A549 (cell line): ENCODE data around the gene TAS2R3. TPM values are rescaled to one million over a fixed set of nuclear protein-coding genes. Genes with fewer than 3 reads are reported as not detected.

Source experiments
- ATAC-seq, 2 experiments: fragments of 200-7000 bp in 1 of 2; fragments of >200 bp in 1 of 2; cut with Nextera tagmentation in 1 of 2; cut with Tn5 transposase in 1 of 2; 3 replicates each; pipeline versions ENCODE4 v1.8.0 to v1.9.1; 2018 to 2020; ENCODE audit warnings: mild to moderate bottlenecking in 1 of 2, moderate library complexity in 1 of 2
- CTCF ChIA-PET: fragments of 300-600 bp; sonication (Branson Sonifier 250); formaldehyde crosslinking; extraction: SDS; loops from one replicate; lab custom pipeline; 2021; ENCODE audit warnings: antibody characterized with exemption, inconsistent platforms; lab: Yijun Ruan, JAX
- POLR2A ChIA-PET: fragments of 350-600 bp; formaldehyde crosslinking; extraction: SDS; loops from one replicate; lab custom pipeline; 2021; ENCODE audit warnings: antibody characterized with exemption, inconsistent platforms; lab: Yijun Ruan, JAX
- DNase-seq, 2 experiments: peaks; one replicate each; pipeline versions ENCODE4 v3.0.0 to v3.0.0-alpha.2; 2011 to 2016; ENCODE audit warnings: low read depth in 1 of 2, low spot score in 1 of 2
- FAIRE-seq: peaks from 2 replicates; lab custom pipeline; 2011; peaks lifted over from hg19 to GRCh38; lab: Jason Lieb, UNC
- H3K27ac ChIP-seq, 2 experiments: fragments of >200 bp; sonication (Bioruptor Twin); formaldehyde crosslinking; 3 replicates each; pipeline ENCODE4 v1.5.1; 2016 to 2017
- H3K4me1 ChIP-seq: fragments of >200 bp; sonication (Bioruptor Twin); formaldehyde crosslinking; 3 replicates; pipeline ENCODE4 v1.6.1; 2016
- H3K4me2 ChIP-seq: fragments of >200 bp; sonication (Bioruptor Twin); formaldehyde crosslinking; 3 replicates; pipeline ENCODE4 v1.6.1; 2016
- H3K4me3 ChIP-seq: fragments of >200 bp; sonication (Bioruptor Twin); formaldehyde crosslinking; 3 replicates; pipeline ENCODE4 v1.5.1; 2016
- H3K9me3 ChIP-seq: fragments of >200 bp; sonication (Bioruptor Twin); formaldehyde crosslinking; 3 replicates; pipeline ENCODE4 v1.6.1; 2016
- CBX2 ChIP-seq: fragments of 200-600 bp; sonication (generic); IDR thresholded peaks from 2 replicates; pipeline ENCODE4 v1.6.1; 2016; ENCODE audit warnings: low read depth, mild to moderate bottlenecking, borderline replicate concordance
- CBX8 ChIP-seq: fragments of 200-600 bp; sonication (generic); IDR thresholded peaks from 2 replicates; pipeline ENCODE4 v1.6.1; 2016
- CHD2 ChIP-seq: fragments of 150-350 bp; IDR thresholded peaks from 2 replicates; pipeline ENCODE4 v1.6.1; 2014; ENCODE audit warnings: low read length; ENCODE audit not compliant: partially characterized antibody
- EHMT2 ChIP-seq: fragments of 200-600 bp; sonication (generic); IDR thresholded peaks from 2 replicates; pipeline ENCODE4 v1.6.1; 2016; ENCODE audit warnings: antibody characterized with exemption, low read depth, mild to moderate bottlenecking, moderate library complexity
- ESRRA ChIP-seq: fragments of 150-350 bp; IDR thresholded peaks from 2 replicates; pipeline ENCODE4 v1.6.1; 2014; ENCODE audit warnings: mild to moderate bottlenecking, low read length, borderline replicate concordance
- FOSB ChIP-seq: fragments of 250-450 bp; sonication (Bioruptor Pico); IDR thresholded peaks from 2 replicates; pipeline ENCODE4 v1.5.0; 2020; ENCODE audit warnings: mild to moderate bottlenecking, moderate library complexity
- FOXS1 ChIP-seq: fragments of 250-450 bp; sonication (Bioruptor Pico); IDR thresholded peaks from 2 replicates; pipeline ENCODE4 v1.5.0; 2020; ENCODE audit warnings: mild to moderate bottlenecking, moderate library complexity
- HDAC2 ChIP-seq: fragments of 200-600 bp; sonication (generic); IDR thresholded peaks from 2 replicates; pipeline ENCODE4 v1.6.1; 2016
- HOXB5 ChIP-seq: fragments of 250-450 bp; sonication (Bioruptor Pico); IDR thresholded peaks from 2 replicates; pipeline ENCODE4 v1.5.0; 2020; ENCODE audit warnings: mild to moderate bottlenecking, moderate library complexity
- JUNB ChIP-seq: fragments of >200 bp; sonication (Bioruptor Twin); formaldehyde crosslinking; IDR thresholded peaks from 2 replicates; pipeline ENCODE4 v1.6.1; 2016
- KDM5A ChIP-seq: fragments of 200-600 bp; sonication (generic); IDR thresholded peaks from 2 replicates; pipeline ENCODE4 v1.6.1; 2016; ENCODE audit warnings: antibody characterized with exemption, mild to moderate bottlenecking
- NFE2L2 ChIP-seq: fragments of 150-350 bp; conservative IDR thresholded peaks from 2 replicates; pipeline ENCODE4 v1.6.1; 2014; ENCODE audit warnings: low read length
- NPAS2 ChIP-seq: fragments of 250-450 bp; sonication (Bioruptor Pico); IDR thresholded peaks from 2 replicates; pipeline ENCODE4 v1.8.0; 2022; ENCODE audit warnings: mild to moderate bottlenecking, moderate library complexity, borderline replicate concordance
- PHF8 ChIP-seq: fragments of 200-600 bp; sonication (generic); IDR thresholded peaks from 2 replicates; pipeline ENCODE4 v1.6.1; 2016; ENCODE audit warnings: low read depth, mild to moderate bottlenecking, antibody characterized with exemption, moderate library complexity, borderline replicate concordance
- POLR2A ChIP-seq: IDR thresholded peaks from 2 replicates; pipeline ENCODE4 v1.6.1; 2012; ENCODE audit warnings: mild to moderate bottlenecking, low read length
- RFX5 ChIP-seq: fragments of 450-650 bp; IDR thresholded peaks from 2 replicates; pipeline ENCODE4 v1.7.1; 2014; ENCODE audit warnings: antibody characterized with exemption, mild to moderate bottlenecking, moderate library complexity
- RNF2 ChIP-seq: fragments of 200-600 bp; sonication (generic); IDR thresholded peaks from 2 replicates; pipeline ENCODE4 v1.6.1; 2016; ENCODE audit warnings: low read depth, mild to moderate bottlenecking, antibody characterized with exemption, moderate library complexity, borderline replicate concordance
- SMC3 ChIP-seq: fragments of >200 bp; sonication (Bioruptor Twin); formaldehyde crosslinking; IDR thresholded peaks from 3 replicates; pipeline ENCODE4 v1.6.1; 2018; ENCODE audit warnings: inconsistent platforms
- TFCP2L1 ChIP-seq: fragments of 250-450 bp; sonication (Bioruptor Pico); IDR thresholded peaks from 2 replicates; pipeline ENCODE4 v1.5.0; 2021; ENCODE audit warnings: mild to moderate bottlenecking
- TP53 ChIP-seq: fragments of 250-450 bp; sonication (Bioruptor Pico); IDR thresholded peaks from 2 replicates; pipeline ENCODE4 v1.5.0; 2021; ENCODE audit warnings: mild to moderate bottlenecking, moderate library complexity
- ZC3H11A ChIP-seq: fragments of 450-650 bp; IDR thresholded peaks from 2 replicates; pipeline ENCODE4 v1.6.1; 2014; ENCODE audit warnings: antibody characterized with exemption, mild to moderate bottlenecking
- ZFP36 ChIP-seq: fragments of 450-650 bp; IDR thresholded peaks from 2 replicates; pipeline ENCODE4 v1.6.1; 2014; ENCODE audit warnings: borderline replicate concordance; ENCODE audit not compliant: partially characterized antibody
- WGBS: methylation state at CpG from one replicate; pipeline ENCODE4 v1.1.6; 2017; ENCODE audit errors: missing lambda C conversion rate; 5-methylcytosine and 5-hydroxymethylcytosine counted together
- polyA minus RNA-seq: library from RNA; depleted of rRNA, polyadenylated mRNA; stranded (reverse); fragments of >200 nt; gene quantifications from 2 replicates; pipeline ENCODE4 v1.2.3, GENCODE V29; 2011; rRNA and poly(A)+ RNA removed
- polyA plus RNA-seq, 4 experiments: library from polyadenylated mRNA; depleted of rRNA in 3 of 4; stranded (reverse); fragments of >200 nt; fragmentation: RNase III in 1 of 4; extraction: RNeasy Plus Mini Kit Qiagen cat#74134 plus additional on column Dnase treatment in 1 of 4; gene quantifications; 2 replicates in 3 of 4; 3 replicates in 1 of 4; pipeline ENCODE4 v1.2.3, GENCODE V29; 2011 to 2017
- TF ChIP-seq, protein P1 (sequence below): fragments of 250-450 bp; sonication (Bioruptor Pico); IDR thresholded peaks from 2 replicates; pipeline ENCODE4 v1.5.0; 2020; ENCODE audit warnings: low read depth, mild to moderate bottlenecking, moderate library complexity
- TF ChIP-seq, protein P2 (sequence below): fragments of >200 bp; sonication (Bioruptor Twin); formaldehyde crosslinking; IDR thresholded peaks from 3 replicates; pipeline ENCODE4 v1.6.1; 2016
- TF ChIP-seq, protein P3 (sequence below): IDR thresholded peaks from 2 replicates; pipeline ENCODE4 v1.6.1; 2012
- TF ChIP-seq, protein P4 (sequence below): fragments of >200 bp; sonication (Bioruptor Twin); formaldehyde crosslinking; IDR thresholded peaks from 2 replicates; pipeline ENCODE4 v1.6.1; 2016

TAS2R3 gene, protein sequence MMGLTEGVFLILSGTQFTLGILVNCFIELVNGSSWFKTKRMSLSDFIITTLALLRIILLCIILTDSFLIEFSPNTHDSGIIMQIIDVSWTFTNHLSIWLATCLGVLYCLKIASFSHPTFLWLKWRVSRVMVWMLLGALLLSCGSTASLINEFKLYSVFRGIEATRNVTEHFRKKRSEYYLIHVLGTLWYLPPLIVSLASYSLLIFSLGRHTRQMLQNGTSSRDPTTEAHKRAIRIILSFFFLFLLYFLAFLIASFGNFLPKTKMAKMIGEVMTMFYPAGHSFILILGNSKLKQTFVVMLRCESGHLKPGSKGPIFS
- polyA plus RNA-seq (2011; rRNA removed) (0.36 and 1.4 TPM in 2 replicates), polyA plus RNA-seq (2017; fragmentation: RNase III; extraction: RNeasy Plus Mini Kit Qiagen cat#74134 plus additional on column Dnase treatment) (not detected in 3 replicates), polyA minus RNA-seq (6.9 and 7.4 TPM in 2 replicates)
- polyA plus RNA-seq (2012; cell fraction: cytosol; rRNA removed) = 0.04 TPM in 1 of 2 replicates, not detected in the other
- polyA plus RNA-seq (2012; cell fraction: nucleus; rRNA removed) = 0.04 and 0.23 TPM in 2 replicates

DNA sequence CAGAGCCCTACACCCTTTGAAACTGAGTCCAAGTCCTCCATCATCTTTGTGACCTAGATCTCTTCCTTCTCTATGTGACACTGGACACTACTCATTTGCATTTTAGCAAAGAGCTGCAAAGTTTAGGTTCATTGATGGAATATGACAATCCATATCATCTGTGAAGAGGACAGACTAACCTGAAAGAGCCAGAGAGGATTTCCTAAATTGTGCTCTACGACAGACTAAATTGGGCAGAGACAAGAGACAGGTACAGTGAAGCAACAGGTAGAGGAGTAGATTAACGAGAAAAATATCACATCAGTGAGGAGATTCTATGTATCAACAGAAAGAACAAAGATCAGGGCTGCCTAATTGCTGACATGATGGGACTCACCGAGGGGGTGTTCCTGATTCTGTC, at the start of gene TAS2R3:
Gene TAS2R3, plus strand, starts transcription at position 301 of the 400 bp plus-strand sequence. Its CDS starts 62 bp downstream, at position 363.
- no peak within 1 kb of the TSS for H3K27ac ChIP-seq
- ChIA-PET CTCF (interaction anchor here (1.0 to 2.6 kb wide), 2 partner anchors 22 to 26 kb away, joined by 3 to 8 read pairs; partner anchors contain the start of gene SSBP1), POLR2A (no interaction called here)
- FAIRE-seq = no peak
- H3K4me2 ChIP-seq = no peak within 1 kb of the TSS
- no peak for ATAC-seq
- 95% methylated on average over 3 of the region's 3 CpGs for WGBS
- no peaks in the 10 kb centered on the region for H3K4me1 ChIP-seq
- H3K4me3 ChIP-seq = no peak within 1 kb of the TSS
- TF ChIP-seq EHMT2 (no peak), ZFP36 (no peak), ESRRA (no peak), NPAS2 (CRISPR knock-in tag) (no peak), RFX5 (no peak), SMC3 (no peak), CBX2 (no peak), ZC3H11A (no peak), JUNB (no peak), RNF2 (no peak), POLR2A (no peak), CHD2 (no peak), KDM5A (no peak), HOXB5 (CRISPR knock-in tag) (no peak), TP53 (CRISPR knock-in tag) (no peak), PHF8 (no peak)
- TF ChIP-seq, protein P1, sequence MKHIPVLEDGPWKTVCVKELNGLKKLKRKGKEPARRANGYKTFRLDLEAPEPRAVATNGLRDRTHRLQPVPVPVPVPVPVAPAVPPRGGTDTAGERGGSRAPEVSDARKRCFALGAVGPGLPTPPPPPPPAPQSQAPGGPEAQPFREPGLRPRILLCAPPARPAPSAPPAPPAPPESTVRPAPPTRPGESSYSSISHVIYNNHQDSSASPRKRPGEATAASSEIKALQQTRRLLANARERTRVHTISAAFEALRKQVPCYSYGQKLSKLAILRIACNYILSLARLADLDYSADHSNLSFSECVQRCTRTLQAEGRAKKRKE (CRISPR knock-in tag) = no peak
- TF ChIP-seq, protein P2, sequence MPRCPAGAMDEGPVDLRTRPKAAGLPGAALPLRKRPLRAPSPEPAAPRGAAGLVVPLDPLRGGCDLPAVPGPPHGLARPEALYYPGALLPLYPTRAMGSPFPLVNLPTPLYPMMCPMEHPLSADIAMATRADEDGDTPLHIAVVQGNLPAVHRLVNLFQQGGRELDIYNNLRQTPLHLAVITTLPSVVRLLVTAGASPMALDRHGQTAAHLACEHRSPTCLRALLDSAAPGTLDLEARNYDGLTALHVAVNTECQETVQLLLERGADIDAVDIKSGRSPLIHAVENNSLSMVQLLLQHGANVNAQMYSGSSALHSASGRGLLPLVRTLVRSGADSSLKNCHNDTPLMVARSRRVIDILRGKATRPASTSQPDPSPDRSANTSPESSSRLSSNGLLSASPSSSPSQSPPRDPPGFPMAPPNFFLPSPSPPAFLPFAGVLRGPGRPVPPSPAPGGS = no peak
- no peaks in the 10 kb centered on the region for H3K9me3 ChIP-seq
- DNase-seq = no peak

DNA sequence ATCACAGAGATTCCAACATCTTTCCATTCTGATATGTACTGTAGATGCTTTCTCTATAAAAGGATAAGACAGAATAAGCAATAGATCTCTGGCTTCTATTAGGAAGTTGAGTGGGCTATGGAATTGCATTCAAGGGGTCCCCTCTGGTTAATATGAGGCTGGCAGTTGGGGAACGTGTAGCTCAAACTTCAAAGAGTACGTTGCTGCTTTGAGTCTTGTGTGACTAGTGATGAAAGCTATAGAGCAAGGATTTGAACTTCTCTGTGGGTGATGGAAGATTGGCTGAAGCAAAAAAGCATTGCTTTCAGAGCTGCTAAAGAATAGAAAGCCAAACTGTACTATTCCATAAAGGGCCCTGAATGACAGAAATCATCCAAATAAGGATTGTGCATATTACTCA, 49.3 kb upstream of the TAS2R3 start:
- Histone ChIP-seq H3K4me1 (no peaks in the 10 kb centered on the region), H3K4me2 (no peak overlapping the region), H3K9me3 (no peaks in the 10 kb centered on the region)
- WGBS = 10% methylated on average over 2 of the region's 2 CpGs
- TF ChIP-seq CBX8 (no peak), SMC3 (no peak), TP53 (CRISPR knock-in tag) (no peak), FOSB (CRISPR knock-in tag) (no peak), KDM5A (no peak), RFX5 (no peak), HOXB5 (CRISPR knock-in tag) (no peak), HDAC2 (no peak)
- TF ChIP-seq, all 56 proteins: peak for 0
- no peak overlapping the region for H3K27ac ChIP-seq
- H3K4me3 ChIP-seq = no peak overlapping the region
- CTCF ChIA-PET = interaction anchor here (0.5 kb wide), 1 partner anchor 870 kb away, joined by 3 read pairs; no protein-coding TSS in a partner anchor
- FAIRE-seq = no peak
- ATAC-seq = no peak
- POLR2A ChIA-PET = no interaction called here
- no peak for DNase-seq

DNA sequence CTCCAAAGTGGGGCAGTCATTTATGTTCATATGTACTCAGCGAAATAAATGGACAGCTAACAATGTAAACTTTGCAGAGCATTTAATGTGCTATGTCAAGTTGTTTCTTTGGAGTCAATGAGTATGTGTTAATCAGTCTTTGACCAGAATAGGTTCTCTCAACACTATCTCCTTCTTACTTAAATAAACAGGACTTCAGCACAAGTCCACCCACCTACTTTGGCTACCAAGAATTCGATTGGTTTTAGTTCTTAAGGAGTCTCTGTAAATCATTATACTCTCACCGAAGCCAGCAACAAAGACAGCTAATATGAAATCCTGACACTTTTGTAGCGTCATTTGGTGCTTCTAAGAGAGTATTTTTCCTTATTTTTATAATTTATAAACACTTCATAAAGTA, 48.9 kb upstream of the TAS2R3 start:
- CTCF ChIA-PET = interaction anchor here (0.5 to 1.5 kb wide), 2 partner anchors 23 to 870 kb away, joined by 3 to 6 read pairs; partner anchors contain the start of gene SSBP1
- ATAC-seq (no peak), DNase-seq (no peak), FAIRE-seq (no peak)
- H3K9me3 ChIP-seq = no peaks in the 10 kb centered on the region
- H3K4me2 ChIP-seq = no peak overlapping the region
- H3K27ac ChIP-seq = no peak overlapping the region
- no peak overlapping the region for H3K4me3 ChIP-seq
- POLR2A ChIA-PET = no interaction called here
- H3K4me1 ChIP-seq = no peaks in the 10 kb centered on the region
- WGBS = 4% methylated on average over 4 of the region's 4 CpGs
- TF ChIP-seq RFX5 (no peak), NFE2L2 (no peak), ZC3H11A (no peak), FOXS1 (CRISPR knock-in tag) (no peak), PHF8 (no peak), ZFP36 (no peak), POLR2A (no peak), ESRRA (no peak), TFCP2L1 (CRISPR knock-in tag) (no peak), HOXB5 (CRISPR knock-in tag) (no peak), SMC3 (no peak)
- TF ChIP-seq, protein P2 = no peak
- TF ChIP-seq, protein P3, sequence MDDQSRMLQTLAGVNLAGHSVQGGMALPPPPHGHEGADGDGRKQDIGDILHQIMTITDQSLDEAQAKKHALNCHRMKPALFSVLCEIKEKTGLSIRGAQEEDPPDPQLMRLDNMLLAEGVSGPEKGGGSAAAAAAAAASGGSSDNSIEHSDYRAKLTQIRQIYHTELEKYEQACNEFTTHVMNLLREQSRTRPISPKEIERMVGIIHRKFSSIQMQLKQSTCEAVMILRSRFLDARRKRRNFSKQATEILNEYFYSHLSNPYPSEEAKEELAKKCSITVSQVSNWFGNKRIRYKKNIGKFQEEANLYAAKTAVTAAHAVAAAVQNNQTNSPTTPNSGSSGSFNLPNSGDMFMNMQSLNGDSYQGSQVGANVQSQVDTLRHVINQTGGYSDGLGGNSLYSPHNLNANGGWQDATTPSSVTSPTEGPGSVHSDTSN = no peak
- TF ChIP-seq, protein P4, sequence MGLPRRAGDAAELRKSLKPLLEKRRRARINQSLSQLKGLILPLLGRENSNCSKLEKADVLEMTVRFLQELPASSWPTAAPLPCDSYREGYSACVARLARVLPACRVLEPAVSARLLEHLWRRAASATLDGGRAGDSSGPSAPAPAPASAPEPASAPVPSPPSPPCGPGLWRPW = no peak
